ENCODE data around the gene KRTAP9-7.

DNA sequence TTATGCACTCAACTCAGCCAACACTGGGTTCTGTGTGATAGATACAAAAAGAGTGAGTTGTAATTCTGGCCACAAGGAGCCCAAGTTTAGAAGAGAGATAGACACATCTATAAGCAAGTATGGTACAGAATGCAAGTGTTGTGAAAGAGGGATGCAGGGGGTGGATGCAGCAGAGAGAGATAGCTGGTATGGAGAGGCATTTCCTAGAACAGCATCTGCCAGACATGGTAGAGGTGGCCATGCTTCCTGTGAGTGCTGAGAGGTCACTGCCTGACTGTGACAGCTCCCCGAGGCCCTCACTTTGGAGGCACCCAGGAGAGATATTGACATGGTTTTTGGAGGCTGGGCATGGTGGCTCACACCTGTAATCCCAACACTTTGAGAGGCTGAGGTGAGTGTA, 35.6 kb downstream of the KRTAP9-7 start:
- no peak for TF ChIP-seq POLR2A (IDR thresholded peaks at IDR 0.05; ENCODE audit: low read depth, low read length)
- TF ChIP-seq TAF1 (IDR thresholded peaks at IDR 0.05; ENCODE audit: borderline replicate concordance, low read depth, low read length): no peak
